Embryonic facial prominence (tissue), 1 donor: ENCODE data around the gene RCBTB2.
"Not testable (repeated sequence)": the region's sequence is repeated elsewhere in the genome, so short reads cannot be mapped to it uniquely, and the experiment has no call there.

ENCODE experiments used
- DNase-seq: peaks from one replicate; pipeline ENCODE4 v3.0.0-alpha.2; 2016; ENCODE audit errors: extremely low spot score

The RCBTB2 gene

GRCh38 chr13:48532506-48533499 is at the start of gene RCBTB2:
RCBTB2 (minus strand) TSS chr13:48533080; CDS start chr13:48521939, 11,141 bp downstream.
- peak; percentile 94 for DNase-seq

- no peak for DNase-seq
Observed at GRCh38 chr13:48582084-48582483, 49.2 kb upstream of the RCBTB2 start.

GRCh38 chr13:48580896-48581295 is 48.0 kb upstream of the RCBTB2 start:
- no peak for DNase-seq

DNA sequence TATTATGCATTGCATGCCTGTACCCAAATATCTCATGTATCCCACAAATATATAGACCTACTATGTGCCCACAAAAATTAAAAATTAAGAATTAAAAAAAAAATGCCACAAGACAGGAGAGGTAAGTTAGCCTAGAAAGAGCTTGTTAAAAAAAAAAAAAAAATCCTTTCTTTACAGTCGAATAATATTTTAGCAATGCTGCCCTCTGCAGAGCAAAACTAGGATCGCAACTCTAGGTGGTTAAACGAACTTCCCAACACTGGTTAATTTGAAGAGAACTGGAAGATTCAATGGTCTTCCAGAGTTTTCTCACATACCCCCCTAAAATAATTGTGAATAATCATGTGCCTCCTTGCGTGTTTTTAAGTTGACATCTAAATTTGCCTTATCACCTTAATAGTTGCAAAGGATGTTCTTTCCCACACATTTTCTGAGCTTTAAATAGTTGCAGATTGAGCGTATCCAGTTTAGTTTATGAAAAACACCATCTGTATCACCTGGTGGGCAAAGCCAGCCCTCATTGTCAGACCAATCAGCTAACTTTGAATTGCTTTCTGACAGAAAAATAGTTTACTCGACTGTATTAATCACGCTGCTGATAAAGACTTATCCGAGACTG is 47.4 kb upstream of the RCBTB2 start:
- DNase-seq: peak; percentile 53

- DNase-seq: not testable (repeated sequence)
Observed at GRCh38 chr13:48579919-48580180, 47.0 kb upstream of the RCBTB2 start.

- DNase-seq: no peak
Observed at GRCh38 chr13:48579165-48579918, 46.5 kb upstream of the RCBTB2 start.

DNA sequence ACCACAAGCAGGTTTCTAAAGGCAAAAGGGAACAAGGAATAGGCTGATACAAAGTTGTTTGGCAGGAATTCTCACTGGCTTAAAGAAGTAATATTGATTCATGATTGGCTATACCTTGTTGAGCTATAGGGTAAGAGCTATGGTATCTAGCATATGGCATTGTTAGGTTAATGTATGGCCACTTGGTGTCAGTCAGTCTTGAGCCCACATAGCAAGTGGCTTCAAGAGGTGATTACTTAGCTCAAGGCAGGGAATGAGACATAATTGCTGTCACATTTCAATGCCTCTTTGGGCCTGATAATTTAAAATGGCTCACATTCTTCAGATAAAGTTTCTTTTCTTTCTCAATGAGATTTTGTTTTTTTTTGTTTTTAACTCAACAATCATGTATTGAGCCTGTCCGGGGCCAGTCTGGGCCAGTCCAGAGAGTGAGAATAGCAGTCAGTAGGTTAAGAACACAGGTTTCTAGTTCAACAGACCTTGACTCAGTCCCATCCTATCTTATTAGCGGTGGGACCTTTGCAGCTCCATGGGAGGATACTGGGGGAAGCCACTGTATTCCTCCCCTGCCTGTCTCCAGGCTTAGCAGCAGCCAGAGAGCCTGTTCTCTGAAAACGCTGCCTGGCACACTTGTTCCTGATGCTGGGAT is 45.8 kb upstream of the RCBTB2 start:
- no peak for DNase-seq

- no peak for DNase-seq
Observed at GRCh38 chr13:48576448-48577010, 43.6 kb upstream of the RCBTB2 start.

GRCh38 chr13:48575031-48575430 is 42.2 kb upstream of the RCBTB2 start:
- DNase-seq: no peak

- no peak for DNase-seq
Observed at GRCh38 chr13:48574041-48574796, 41.3 kb upstream of the RCBTB2 start.

- no peak for DNase-seq
Observed at GRCh38 chr13:48573213-48574007, 40.5 kb upstream of the RCBTB2 start.

DNA sequence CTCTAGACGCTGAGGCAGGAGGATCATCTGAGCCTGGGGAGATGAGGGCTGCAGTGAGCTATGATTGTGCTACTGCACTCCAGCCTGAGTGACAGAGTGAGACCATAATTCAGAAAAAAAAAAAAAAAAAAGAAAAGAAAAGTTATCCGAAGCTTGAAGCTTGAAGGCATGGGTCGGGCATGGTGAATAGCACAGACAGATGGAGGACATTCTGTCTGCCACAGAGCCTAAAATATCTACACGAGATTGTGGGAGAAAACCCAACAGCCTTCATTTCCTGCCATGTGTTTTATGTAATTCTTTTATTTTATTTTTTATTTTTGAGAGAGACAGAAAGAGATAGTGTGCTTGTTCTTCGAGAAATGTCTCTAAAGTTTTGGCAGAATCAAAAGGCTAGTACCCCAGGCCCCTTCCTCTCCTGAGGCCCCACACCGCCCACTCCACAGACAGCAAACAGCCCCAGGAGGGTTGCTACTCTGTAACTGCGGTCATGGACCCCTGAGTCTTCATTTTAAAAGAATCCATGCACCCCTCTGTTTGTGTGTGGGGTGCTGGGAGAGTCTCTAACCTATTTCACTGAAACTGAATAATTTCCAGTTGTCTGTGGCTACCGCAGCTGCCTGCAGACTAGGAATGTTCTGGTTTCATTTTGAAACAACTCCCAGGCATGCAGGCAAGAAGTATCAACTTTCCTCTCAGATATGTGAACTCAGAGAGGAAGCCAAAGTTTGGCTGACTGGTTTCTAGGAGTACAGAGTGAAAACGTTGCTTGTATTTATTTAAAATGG is 38.4 kb upstream of the RCBTB2 start:
- DNase-seq: peak; percentile 82

- DNase-seq: no peak
Observed at GRCh38 chr13:48570216-48570828, 37.4 kb upstream of the RCBTB2 start.

- DNase-seq: no peak
Observed at GRCh38 chr13:48569104-48569666, 36.3 kb upstream of the RCBTB2 start.

DNA sequence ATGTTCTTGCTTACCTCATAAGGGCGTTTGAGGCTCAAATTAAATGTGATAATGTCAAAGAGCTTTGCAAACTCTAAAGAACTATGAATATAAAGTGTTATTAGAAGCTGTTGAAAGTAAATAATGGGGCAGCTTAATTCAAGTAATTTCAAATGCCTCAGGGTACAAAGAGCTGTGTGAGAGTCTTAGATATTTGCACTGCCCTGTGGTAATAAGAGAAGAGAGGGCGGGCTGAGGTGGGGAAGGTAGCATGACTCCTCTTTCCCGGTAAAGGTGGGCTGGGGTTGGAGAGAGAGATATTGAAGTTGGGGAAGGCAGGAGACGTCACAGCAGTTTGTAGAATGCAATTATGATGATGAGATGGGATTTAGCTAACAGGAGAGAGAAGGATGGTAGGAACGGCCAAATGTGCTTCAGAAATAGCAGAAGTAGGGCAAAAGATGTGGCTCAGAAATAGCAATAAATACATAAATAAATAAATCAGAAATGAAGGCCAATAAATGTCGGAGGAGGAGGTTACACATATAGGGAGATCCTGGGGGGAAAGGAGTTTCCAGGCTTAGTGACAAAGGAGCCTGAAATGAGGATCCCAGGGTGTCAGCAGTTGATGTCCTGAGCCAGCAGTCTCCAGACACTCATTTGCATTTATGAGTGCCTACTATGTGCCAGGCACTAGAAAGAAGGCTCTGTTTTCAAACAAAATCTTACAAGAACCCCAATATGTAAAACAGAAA is 35.7 kb upstream of the RCBTB2 start:
- DNase-seq: no peak

- DNase-seq: peak; percentile 38
Observed at GRCh38 chr13:48567515-48568369, 34.9 kb upstream of the RCBTB2 start.

DNA sequence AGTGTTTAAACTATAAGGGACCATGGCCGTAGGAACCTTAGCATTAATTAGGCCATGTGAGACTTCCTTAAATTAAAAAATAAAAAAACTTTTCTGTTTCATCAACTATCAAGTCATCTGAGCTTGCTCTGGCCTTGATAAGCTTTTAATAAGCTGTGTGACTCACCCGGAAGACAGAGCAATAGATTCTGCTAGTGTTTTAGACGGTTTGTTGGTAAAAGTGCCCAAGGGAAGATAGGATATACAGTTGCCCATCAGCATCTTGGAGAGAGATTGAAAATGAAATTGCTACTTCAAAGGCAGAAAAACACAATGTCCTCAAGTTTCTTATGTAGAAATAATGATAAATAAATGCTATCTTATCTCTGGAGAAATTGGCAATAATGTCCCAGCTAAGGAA is 31.2 kb upstream of the RCBTB2 start:
- DNase-seq: no peak
